Spleen (tissue), 11 donors: Measurements from ENCODE around the gene DLG5. TPM values are rescaled to one million over a fixed set of nuclear protein-coding genes. Genes with fewer than 3 reads are reported as not detected.

Experiments used
- DNase-seq: peaks from one replicate; pipeline ENCODE4 v3.0.0-alpha.2; 2020
- H3K27ac ChIP-seq, 8 donors: fragments of 200-600 bp; sonication (generic) in 7 of 8; 1 replicate in 4 of 8; 2 replicates in 4 of 8; pipeline versions ENCODE4 v1.5.0 to v1.8.0; 2016 to 2021; ENCODE audit warnings: inconsistent platforms in 4 of 8, mild to moderate bottlenecking in 4 of 8, moderate library complexity in 1 of 8
- H3K27me3 ChIP-seq, 7 donors: fragments of 200-600 bp; sonication (generic) in 6 of 7; replicated peaks in 1 of 7; 1 replicate in 4 of 7; 2 replicates in 3 of 7; pipeline versions ENCODE4 v1.5.0 to v1.8.0; 2016 to 2021; ENCODE audit warnings: inconsistent platforms in 3 of 7, mild to moderate bottlenecking in 1 of 7
- H3K36me3 ChIP-seq, 6 donors: fragments of 200-600 bp; sonication (generic) in 5 of 6; 1 replicate in 4 of 6; 2 replicates in 2 of 6; pipeline versions ENCODE4 v1.5.0 to v1.8.0; 2016 to 2021; ENCODE audit warnings: inconsistent platforms in 2 of 6
- H3K4me1 ChIP-seq, 6 donors: fragments of 200-600 bp; sonication (generic) in 5 of 6; 1 replicate in 3 of 6; 2 replicates in 3 of 6; pipeline versions ENCODE4 v1.5.0 to v1.8.0; 2016 to 2021; ENCODE audit warnings: inconsistent platforms in 3 of 6
- H3K4me3 ChIP-seq, 8 donors: fragments of 200-600 bp; sonication (generic) in 7 of 8; 1 replicate in 4 of 8; 2 replicates in 4 of 8; pipeline versions ENCODE4 v1.5.0 to v1.8.0; 2016 to 2021; ENCODE audit warnings: inconsistent platforms in 4 of 8, mild to moderate bottlenecking in 4 of 8, moderate library complexity in 2 of 8
- H3K9me3 ChIP-seq, 8 donors: fragments of 200-600 bp; sonication (generic) in 7 of 8; 1 replicate in 4 of 8; 2 replicates in 4 of 8; pipeline versions ENCODE4 v1.5.0 to v1.8.0; 2016 to 2021; ENCODE audit warnings: inconsistent platforms in 4 of 8
- CTCF ChIP-seq, 11 experiments: fragments of 200-600 bp in 7 of 11; fragments of 450-650 bp in 4 of 11; sonication (generic) in 4 of 11; IDR thresholded peaks in 8 of 11; conservative IDR thresholded peaks in 3 of 11; 1 replicate in 7 of 11; 2 replicates in 4 of 11; pipeline versions ENCODE4 v1.4.0 to v1.8.0; 2016 to 2021; ENCODE audit warnings: antibody characterized with exemption in 11 of 11, inconsistent platforms in 4 of 11, mild to moderate bottlenecking in 1 of 11
- POLR2A ChIP-seq, 3 donors: fragments of 450-650 bp; IDR thresholded peaks; one replicate each; pipeline ENCODE4 v1.5.1; 2017; ENCODE audit warnings: antibody characterized with exemption in 3 of 3, mild to moderate bottlenecking in 1 of 3
- POLR2AphosphoS5 ChIP-seq, 3 donors: sonication (generic); formaldehyde crosslinking; IDR thresholded peaks; one replicate each; pipeline ENCODE4 v1.5.1; 2017; ENCODE audit warnings: antibody characterized with exemption in 3 of 3
- WGBS, 5 donors: extraction: QIAGEN DNeasy Blood & Tissue Kit in 3 of 5; methylation state at CpG; one replicate each; pipeline versions ENCODE4 v1.1.5 to v1.1.7; 2013 to 2018; 5-methylcytosine and 5-hydroxymethylcytosine counted together
- intact Hi-C: fragments of 100-400 bp; cut with DNase I; formaldehyde crosslinking; loops from one replicate; pipeline ENCODE4 v1.15.0; 2023; ENCODE audit warnings: low total_unique reads
- polyA plus RNA-seq, 3 donors: library from polyadenylated mRNA; stranded (reverse); fragments of 200-250 nt; gene quantifications; one replicate each; pipeline ENCODE4 v1.2.1, GENCODE V29; 2013
- total RNA-seq, 7 donors: library from RNA; depleted of rRNA in 3 of 7; stranded (reverse); fragments of >200 nt in 3 of 7; fragmentation: NEBNext Ultra II Directional in 4 of 7; extraction: Animal tissue kit (Norgen Biotek cat#: 25700) in 4 of 7; gene quantifications; one replicate each; pipeline versions ENCODE4 v1.1.0 to v1.2.1, GENCODE V29; 2016 to 2021
- donor health status: healthy with polysubstance abuse.
- donor health status: DM: no; HTN: no; CAD: no; lungs with moderate emphysema.
- donor health status: DM: no; HTN: no; CAD: no.
- donor health status: Bipolar disorder and iron deficiency.
- donor health status: healthy.
- donor health status: DM: no; HTN: no; CAD: no.
- donor health status: DM: yes; HTN: yes; CAD: no.

Gene DLG5
- total and polyA plus RNA-seq, 10 donors = 2.0 to 14.4 (median 8.8) TPM

GRCh38 chr10:77771450-77771849, 155.1 kb downstream of the DLG5 start:
- no peak overlapping the region for H3K27ac ChIP-seq
- H3K4me1 ChIP-seq = no peaks in the 10 kb centered on the region
- no peaks in the 10 kb centered on the region for H3K36me3 ChIP-seq
- no peak overlapping the region for H3K4me3 ChIP-seq
- intact Hi-C loops = no loop called here
- no peak for DNase-seq
- TF ChIP-seq POLR2AphosphoS5 (IDR thresholded peaks at IDR 0.05) = no peak
- no peak for TF ChIP-seq POLR2A (IDR thresholded peaks at IDR 0.05)
- TF ChIP-seq CTCF (IDR thresholded peaks at IDR 0.05 in 8 of 11, conservative IDR thresholded peaks at IDR 0.05 in 3 of 11) = no peak
- 75 to 87% (median 84%) methylated on average over 3 to 4 of the region's 4 CpGs for WGBS, 5 donors
- no peaks in the 10 kb centered on the region for H3K27me3 ChIP-seq
- H3K9me3 ChIP-seq = peaks cover 3 to 14% (median 11%) of the 10 kb centered on the region in 8 donors

DNA sequence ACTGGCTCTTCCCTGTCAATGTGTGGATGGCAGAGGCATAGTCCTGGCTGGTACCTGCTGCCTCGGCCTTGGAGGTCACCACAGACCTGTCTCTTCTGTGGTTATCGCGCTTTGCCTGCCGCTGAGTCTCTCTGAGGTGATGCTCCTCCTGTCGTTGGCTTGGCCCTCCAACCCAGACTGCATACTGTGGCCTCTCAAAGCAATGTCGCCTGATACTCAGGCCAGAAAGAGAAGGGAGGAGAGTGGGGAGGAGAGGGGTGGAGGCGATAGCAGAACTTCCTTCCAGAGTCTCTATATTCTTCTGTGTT, 155.7 kb downstream of the DLG5 start:
- WGBS, 5 donors = 85 to 90% (median 89%) methylated on average over 4 to 7 of the region's 7 CpGs
- H3K36me3 ChIP-seq = no peaks in the 10 kb centered on the region
- no peak for DNase-seq
- no peak overlapping the region for H3K4me3 ChIP-seq
- no peak overlapping the region for H3K27ac ChIP-seq
- intact Hi-C loops = no loop called here
- TF ChIP-seq POLR2AphosphoS5 (IDR thresholded peaks at IDR 0.05) = no peak
- no peak for TF ChIP-seq POLR2A (IDR thresholded peaks at IDR 0.05)
- no peak for TF ChIP-seq CTCF (IDR thresholded peaks at IDR 0.05 in 8 of 11, conservative IDR thresholded peaks at IDR 0.05 in 3 of 11)
- H3K4me1 ChIP-seq = no peaks in the 10 kb centered on the region
- peaks cover 0 to 8% (median 5%) of the 10 kb centered on the region in 8 donors for H3K9me3 ChIP-seq
- no peaks in the 10 kb centered on the region for H3K27me3 ChIP-seq

DNA sequence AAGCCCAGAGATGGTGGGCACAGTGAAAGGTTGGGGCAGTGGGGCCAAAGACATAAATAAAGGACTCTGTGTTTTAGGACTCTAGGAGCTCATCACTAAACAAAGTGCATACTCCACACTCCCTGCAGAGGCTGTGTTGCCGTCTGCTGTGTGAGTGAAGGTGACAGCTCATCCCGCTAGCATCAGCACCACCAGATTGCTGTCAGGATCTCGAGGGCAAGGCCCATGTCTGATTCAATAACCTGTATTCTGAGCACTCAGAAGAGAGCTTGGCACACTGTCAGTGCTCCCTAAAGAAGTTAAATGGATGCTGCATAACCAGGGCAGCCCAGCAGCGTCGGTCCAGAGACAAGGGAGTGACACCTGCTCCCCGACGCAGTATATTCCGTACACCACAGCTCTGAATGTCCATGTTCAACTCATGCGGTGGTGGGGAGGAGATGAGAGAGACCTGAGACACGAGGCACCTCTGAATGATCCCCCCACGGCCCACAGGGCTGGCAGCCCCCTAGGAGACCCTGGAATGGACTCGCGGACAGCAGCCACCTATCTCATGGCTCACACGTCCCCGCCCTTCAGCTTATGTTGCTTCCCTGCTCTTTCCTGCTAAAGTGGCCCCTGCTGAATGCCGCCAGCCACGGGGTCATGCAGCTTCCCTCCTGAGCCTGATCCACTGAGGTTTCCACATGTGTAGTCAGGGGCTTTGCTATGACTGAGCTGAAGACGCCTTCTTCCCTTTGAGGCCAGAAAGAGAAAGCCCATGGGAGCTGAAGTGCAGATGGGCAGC, 156.3 kb downstream of the DLG5 start:
- 68 to 83% (median 80%) methylated on average over 15 to 18 of the region's 18 CpGs for WGBS, 5 donors
- TF ChIP-seq CTCF (IDR thresholded peaks at IDR 0.05 in 8 of 11, conservative IDR thresholded peaks at IDR 0.05 in 3 of 11) = no peak
- TF ChIP-seq POLR2A (IDR thresholded peaks at IDR 0.05) = no peak
- TF ChIP-seq POLR2AphosphoS5 (IDR thresholded peaks at IDR 0.05) = no peak
- peaks cover 0 to 3% (median under 1%) of the 10 kb centered on the region in 8 donors for H3K9me3 ChIP-seq

DNA sequence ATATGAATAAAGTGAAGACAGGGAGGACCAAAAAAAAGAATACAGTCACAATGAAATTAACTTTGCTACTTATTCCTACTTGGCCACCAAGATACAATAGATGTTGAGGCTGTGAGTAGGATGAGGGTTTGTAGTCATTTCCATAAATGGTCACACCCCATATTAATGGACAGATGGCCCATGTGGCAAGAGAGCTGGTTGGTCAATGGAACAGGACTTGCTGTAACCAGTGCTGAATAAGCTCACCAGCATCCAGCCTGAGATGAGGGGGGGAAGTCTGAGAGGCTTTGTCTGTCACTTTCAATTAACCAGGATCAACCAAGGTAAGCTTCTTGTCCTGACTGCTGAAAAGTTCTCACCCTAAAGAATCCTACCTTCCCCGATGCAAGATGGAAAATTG, 158.5 kb downstream of the DLG5 start:
- DNase-seq = no peak
- 83 to 91% (median 89%) methylated on average over 1 of the region's 1 CpG for WGBS, 5 donors
- Histone ChIP-seq H3K9me3 (no peaks in the 10 kb centered on the region), H3K36me3 (no peaks in the 10 kb centered on the region), H3K4me3 (no peak overlapping the region), H3K27me3 (no peaks in the 10 kb centered on the region), H3K4me1 (no peaks in the 10 kb centered on the region), H3K27ac (no peak overlapping the region)
- no peak for TF ChIP-seq POLR2A (IDR thresholded peaks at IDR 0.05)
- no peak for TF ChIP-seq POLR2AphosphoS5 (IDR thresholded peaks at IDR 0.05)
- TF ChIP-seq CTCF (IDR thresholded peaks at IDR 0.05 in 8 of 11, conservative IDR thresholded peaks at IDR 0.05 in 3 of 11) = no peak
- intact Hi-C loops = no loop called here

More for the DNA sequence above, 156.3 kb downstream of the DLG5 start:
- Histone ChIP-seq H3K4me1 (no peaks in the 10 kb centered on the region), H3K4me3 (no peak overlapping the region), H3K27me3 (no peaks in the 10 kb centered on the region), H3K27ac (no peak overlapping the region), H3K36me3 (no peaks in the 10 kb centered on the region)
- no peak for DNase-seq
- intact Hi-C loops = no loop called here
